Stimulated activated CD4-positive, alpha-beta T cell treated with anti-CD3 and anti-CD28 coated beads, Interleukin-1b, Interleukin-23, amount 100 ng/mL, for 24 hours (primary cell): ENCODE data around the gene TTN.
"Not testable (repeated sequence)": the region's sequence is repeated elsewhere in the genome, so short reads cannot be mapped to it uniquely, and the experiment has no call there.

Source experiments
- DNase-seq, 4 experiments: peaks; one replicate each; pipeline ENCODE4 v3.0.0-alpha.2; 2020; ENCODE audit warnings: low read depth in 4 of 4, low spot score in 1 of 4

The TTN gene

GRCh38 chr2:178674122-178674521, 133.1 kb downstream of the TTN start:
- no peak for DNase-seq

- no peak for DNase-seq
These were observed 140.8 kb downstream of the TTN start for GRCh38 chr2:178666458-178666857.

GRCh38 chr2:178658480-178658879, 148.7 kb downstream of the TTN start:
- not testable (repeated sequence) for DNase-seq

- DNase-seq = no peak
These were observed 156.7 kb downstream of the TTN start for GRCh38 chr2:178650554-178650953.

GRCh38 chr2:178644919-178645318, 162.3 kb downstream of the TTN start:
- no peak for DNase-seq

GRCh38 chr2:178641498-178641897, 165.7 kb downstream of the TTN start:
- DNase-seq = no peak

- DNase-seq = no peak
These were observed 171.3 kb downstream of the TTN start for GRCh38 chr2:178635897-178636296.

- DNase-seq = no peak
These were observed 174.5 kb downstream of the TTN start for GRCh38 chr2:178632729-178633128.

GRCh38 chr2:178630581-178630980, 176.6 kb downstream of the TTN start:
- no peak for DNase-seq

- DNase-seq = no peak
These were observed 177.8 kb downstream of the TTN start for GRCh38 chr2:178629463-178629862.

GRCh38 chr2:178628605-178629004, 178.6 kb downstream of the TTN start:
- no peak for DNase-seq

GRCh38 chr2:178627401-178627800, 179.8 kb downstream of the TTN start:
- DNase-seq = no peak

- no peak for DNase-seq
These were observed 191.3 kb downstream of the TTN start for GRCh38 chr2:178615969-178616368.

- DNase-seq = no peak
These were observed 204.3 kb downstream of the TTN start for GRCh38 chr2:178602901-178603300.

GRCh38 chr2:178592655-178593054, 214.6 kb downstream of the TTN start:
- no peak for DNase-seq

GRCh38 chr2:178589335-178589734, 217.9 kb downstream of the TTN start:
- DNase-seq = no peak

GRCh38 chr2:178584666-178585065, 222.6 kb downstream of the TTN start:
- no peak for DNase-seq

- no peak for DNase-seq
These were observed 228.2 kb downstream of the TTN start for GRCh38 chr2:178579006-178579405.

GRCh38 chr2:178574789-178575188, 232.4 kb downstream of the TTN start:
- no peak for DNase-seq

GRCh38 chr2:178568227-178568626, 239.0 kb downstream of the TTN start:
- no peak for DNase-seq

GRCh38 chr2:178553047-178553446, 254.2 kb downstream of the TTN start:
- no peak for DNase-seq

- DNase-seq = no peak
These were observed 256.9 kb downstream of the TTN start for GRCh38 chr2:178550352-178550751.

GRCh38 chr2:178542569-178542968, 264.7 kb downstream of the TTN start:
- DNase-seq = no peak

GRCh38 chr2:178542161-178542560, 265.1 kb downstream of the TTN start:
- no peak for DNase-seq
